IMR-90 (cell line): ENCODE data around the gene DNAJB7. TPM values are rescaled to one million over a fixed set of nuclear protein-coding genes. Genes with fewer than 3 reads are reported as not detected.

Experiments
- ATAC-seq: fragments of 200-7000 bp; cut with Tn5 transposase; 2 replicates; pipeline ENCODE4 v1.9.1; 2020; ENCODE audit warnings: low read depth, mild to moderate bottlenecking, moderate library complexity
- BruUV-seq: library from RNA; stranded (reverse); fragments of 400-500 nt; replicated peaks from 2 replicates; lab custom pipeline; 2021; lab: Mats Ljungman, UMichigan
- CTCF ChIA-PET: fragments of 300-600 bp; formaldehyde crosslinking; extraction: SDS; loops from one replicate; lab custom pipeline; 2021; ENCODE audit warnings: antibody characterized with exemption; lab: Yijun Ruan, JAX
- POLR2A ChIA-PET: fragments of 300-600 bp; sonication (Branson Sonifier 250); formaldehyde crosslinking; loops from one replicate; lab custom pipeline; 2022; ENCODE audit warnings: antibody characterized with exemption; ENCODE audit not compliant: unreplicated experiment; lab: Charles Lee
- DNase-seq: peaks from one replicate; pipeline ENCODE4 v3.0.0; 2013
- H2AFZ ChIP-seq: replicated peaks from 2 replicates; pipeline ENCODE3; 2013; ENCODE audit warnings: low read length, mild to moderate bottlenecking; ENCODE audit not compliant: poor library complexity
- H2AK5ac ChIP-seq: 2 replicates; pipeline ENCODE4 v1.6.1; 2013; ENCODE audit warnings: low read depth, low read length, inconsistent platforms
- H2AK9ac ChIP-seq: replicated peaks from 2 replicates; pipeline ENCODE3; 2013; ENCODE audit warnings: mild to moderate bottlenecking, low read depth, low read length, moderate library complexity; ENCODE audit not compliant: poor library complexity
- H2BK120ac ChIP-seq: 2 replicates; pipeline ENCODE4 v1.6.1; 2013; ENCODE audit warnings: low read depth, low read length, inconsistent platforms
- H2BK15ac ChIP-seq: 3 replicates; pipeline ENCODE4 v1.6.1; 2013; ENCODE audit warnings: low read depth, low read length, inconsistent platforms
- H2BK20ac ChIP-seq: 2 replicates; pipeline ENCODE4 v1.6.1; 2013; ENCODE audit warnings: low read depth, mild to moderate bottlenecking, inconsistent platforms, low read length, moderate library complexity
- H2BK5ac ChIP-seq: 2 replicates; pipeline ENCODE4 v1.6.1; 2013; ENCODE audit warnings: mild to moderate bottlenecking, low read depth, low read length, inconsistent platforms; ENCODE audit not compliant: poor library complexity, severe bottlenecking
- H3K14ac ChIP-seq: replicated peaks from 2 replicates; pipeline ENCODE4 v1.6.1; 2013; ENCODE audit warnings: low read depth, low read length, inconsistent platforms
- H3K18ac ChIP-seq: 2 replicates; pipeline ENCODE4 v1.6.1; 2013; ENCODE audit warnings: low read depth, low read length, control low read depth
- H3K23ac ChIP-seq: 2 replicates; pipeline ENCODE4 v1.6.1; 2013; ENCODE audit warnings: low read depth, low read length, inconsistent platforms
- H3K27ac ChIP-seq: 2 replicates; pipeline ENCODE4 v1.5.1; 2013; ENCODE audit warnings: mild to moderate bottlenecking, control low read depth, low read length; ENCODE audit not compliant: insufficient read depth
- H3K27me3 ChIP-seq: 2 replicates; pipeline ENCODE4 v1.6.1; 2013; ENCODE audit warnings: low read length; ENCODE audit not compliant: control insufficient read depth, insufficient read depth
- H3K36me3 ChIP-seq: 2 replicates; pipeline ENCODE4 v1.6.1; 2013; ENCODE audit warnings: low read length, mixed read lengths; ENCODE audit not compliant: control insufficient read depth, insufficient read depth
- H3K4ac ChIP-seq: 2 replicates; pipeline ENCODE4 v1.6.1; 2013; ENCODE audit warnings: low read depth, low read length, inconsistent platforms
- H3K4me1 ChIP-seq: 2 replicates; pipeline ENCODE4 v1.6.1; 2013; ENCODE audit warnings: low read length, mixed read lengths; ENCODE audit not compliant: control insufficient read depth, insufficient read depth
- H3K4me2 ChIP-seq: 2 replicates; pipeline ENCODE4 v1.6.1; 2013; ENCODE audit warnings: low read depth, mild to moderate bottlenecking, control low read depth, low read length, moderate library complexity
- H3K4me3 ChIP-seq: 2 replicates; pipeline ENCODE4 v1.5.1; 2013; ENCODE audit warnings: low read depth, mild to moderate bottlenecking, control low read depth, low read length, moderate library complexity; ENCODE audit not compliant: insufficient read depth
- H3K56ac ChIP-seq: 2 replicates; pipeline ENCODE4 v1.6.1; 2013; ENCODE audit warnings: low read length, inconsistent platforms; ENCODE audit not compliant: insufficient read depth; ENCODE audit errors: extremely low read depth
- H3K79me1 ChIP-seq, 2 experiments: 2 replicates each; pipeline ENCODE4 v1.6.1; 2013; ENCODE audit warnings: low read length in 2 of 2, inconsistent platforms in 1 of 2, low read depth in 1 of 2
- H3K9ac ChIP-seq: 2 replicates; pipeline ENCODE4 v1.6.1; 2013; ENCODE audit warnings: low read depth, low read length, control low read depth
- H3K9me1 ChIP-seq: 2 replicates; pipeline ENCODE4 v1.6.1; 2013; ENCODE audit warnings: low read length, inconsistent platforms; ENCODE audit not compliant: insufficient read depth
- H3K9me3 ChIP-seq: 2 replicates; pipeline ENCODE4 v1.6.1; 2013; ENCODE audit warnings: low read length; ENCODE audit not compliant: control insufficient read depth, insufficient read depth
- H4K20me1 ChIP-seq: 2 replicates; pipeline ENCODE4 v1.6.1; 2013; ENCODE audit warnings: low read length, inconsistent platforms; ENCODE audit not compliant: insufficient read depth
- H4K5ac ChIP-seq: 2 replicates; pipeline ENCODE4 v1.6.1; 2013; ENCODE audit warnings: mild to moderate bottlenecking, low read depth, low read length, control low read depth
- H4K8ac ChIP-seq, 2 experiments: 2 replicates each; pipeline ENCODE4 v1.6.1; 2013; ENCODE audit warnings: low read depth in 2 of 2, low read length in 2 of 2, control low read depth in 1 of 2, inconsistent platforms in 1 of 2
- H4K91ac ChIP-seq: 2 replicates; pipeline ENCODE4 v1.6.1; 2013; ENCODE audit warnings: low read depth, low read length, inconsistent platforms; ENCODE audit not compliant: insufficient read depth
- CEBPB ChIP-seq: IDR thresholded peaks from 2 replicates; pipeline ENCODE4 v1.6.1; 2012; ENCODE audit warnings: low read depth, low read length, improper control_type of control experiment
- CHD1 ChIP-seq: IDR thresholded peaks from 2 replicates; pipeline ENCODE4 v1.6.1; 2012; ENCODE audit warnings: low read depth, low read length, improper control_type of control experiment
- CTCF ChIP-seq: conservative IDR thresholded peaks from 2 replicates; pipeline ENCODE4 v1.5.1; 2012; ENCODE audit warnings: mild to moderate bottlenecking, low read depth, low read length, improper control_type of control experiment
- ELK1 ChIP-seq: fragments of 150-350 bp; IDR thresholded peaks from 2 replicates; pipeline ENCODE4 v1.6.1; 2016; ENCODE audit warnings: low read depth, mild to moderate bottlenecking, low read length, moderate library complexity, borderline replicate concordance
- FOS ChIP-seq: fragments of 150-350 bp; IDR thresholded peaks from 2 replicates; pipeline ENCODE4 v1.6.1; 2016; ENCODE audit warnings: low read depth, low read length
- MAZ ChIP-seq: IDR thresholded peaks from 2 replicates; pipeline ENCODE4 v1.6.1; 2012; ENCODE audit warnings: low read depth, mild to moderate bottlenecking, low read length, improper control_type of control experiment, moderate library complexity, borderline replicate concordance
- MXI1 ChIP-seq: IDR thresholded peaks from 2 replicates; pipeline ENCODE4 v1.6.1; 2012; ENCODE audit warnings: low read depth, mild to moderate bottlenecking, low read length, moderate library complexity, borderline replicate concordance
- NFE2L2 ChIP-seq: fragments of 150-350 bp; IDR thresholded peaks from 2 replicates; pipeline ENCODE4 v1.6.1; 2016; ENCODE audit warnings: low read depth, mild to moderate bottlenecking, low read length
- RAD21 ChIP-seq: IDR thresholded peaks from 2 replicates; pipeline ENCODE4 v1.6.1; 2012; ENCODE audit warnings: low read length, improper control_type of control experiment
- RFX5 ChIP-seq: IDR thresholded peaks from 2 replicates; pipeline ENCODE4 v1.8.0; 2012; ENCODE audit warnings: low read depth, mild to moderate bottlenecking, low read length, moderate library complexity
- SMC3 ChIP-seq: fragments of 150-350 bp; IDR thresholded peaks from 2 replicates; pipeline ENCODE4 v1.6.1; 2016; ENCODE audit warnings: low read depth, mild to moderate bottlenecking, antibody characterized with exemption, low read length, moderate library complexity
- USF2 ChIP-seq: fragments of 150-350 bp; IDR thresholded peaks from 2 replicates; pipeline ENCODE4 v1.6.1; 2017; ENCODE audit warnings: mild to moderate bottlenecking, antibody characterized with exemption, low read length, low read depth
- WGBS, 2 experiments: methylation state at CpG; one replicate each; pipeline versions ENCODE4 v1.1.5 to v1.1.7; 2013; ENCODE audit warnings: missing lambda C conversion rate in 2 of 2; ENCODE audit not compliant: insufficient read length in 1 of 2; ENCODE audit errors: extremely low coverage in 2 of 2; 5-methylcytosine and 5-hydroxymethylcytosine counted together
- dilution Hi-C: fragments of 300-500 bp; cut with HindIII; formaldehyde crosslinking; loops from one replicate; pipeline ENCODE4 v1.14.3; 2018; ENCODE audit warnings: low sequenced_read_pairs; ENCODE audit not compliant: unreplicated experiment
- in situ Hi-C: fragments of 300-500 bp; cut with MboI; formaldehyde crosslinking; loops from 3 replicates; pipeline ENCODE4 v1.14.3; 2019; ENCODE audit warnings: low sequenced_read_pairs, inconsistent platforms, mixed read lengths
- intact Hi-C: fragments of 100-400 bp; cut with micrococcal nuclease; formaldehyde crosslinking; loops from 2 replicates; pipeline ENCODE4 v1.10.0; 2022
- polyA plus RNA-seq, 3 experiments: library from polyadenylated mRNA; depleted of rRNA; stranded (reverse); fragments of >200 nt; gene quantifications; 2 replicates each; pipeline ENCODE4 v1.2.3, GENCODE V29; 2012; ENCODE audit warnings: low replicate concordance in 1 of 3
- total RNA-seq: library from RNA; depleted of rRNA; stranded (reverse); fragments of >200 nt; gene quantifications from 2 replicates; pipeline ENCODE4 v1.2.3, GENCODE V29; 2012

The DNAJB7 gene
- total and polyA plus RNA-seq, 2 of the 4 experiments (the other 2 are of a cell fraction): not detected

- DNase-seq (no peak), ATAC-seq (no peak)
- dilution Hi-C loops (no loop called here), intact Hi-C loops (no loop called here), in situ Hi-C loops (no loop called here)
- Histone ChIP-seq H3K27me3 (no peaks in the 10 kb centered on the region), H2BK20ac (no peak overlapping the region), H3K23ac (peak overlapping the region; percentile 90; the same call in 1 of the 2 replicates), H3K27ac (no peak overlapping the region), H3K4ac (peak overlapping the region; percentile 31; the same call in 1 of the 2 replicates), H3K4me1 (peaks cover 9% of the 10 kb centered on the region), H2BK15ac (no peak overlapping the region), H3K36me3 (peaks cover 1% of the 10 kb centered on the region; the same call in 1 of the 2 replicates), H4K8ac (peak overlapping the region; percentile 29 to 93; a peak in 2 of 4 replicates), H3K4me2 (peak overlapping the region; percentile 94), H2AK9ac (no peak overlapping the region), H4K20me1 (peaks cover 44% of the 10 kb centered on the region), H3K4me3 (peak overlapping the region; percentile 67), H3K56ac (no peak overlapping the region), H4K5ac (no peak overlapping the region), H3K14ac (peak overlapping the region; percentile 80), H3K9me3 (no peaks in the 10 kb centered on the region), H3K79me1 (peaks cover 2 to 37% of the 10 kb centered on the region in 2 experiments; a peak in 3 of 4 replicates), H4K91ac (no peak overlapping the region), H2AK5ac (no peak overlapping the region), H2AFZ (no peak overlapping the region), H2BK5ac (peak overlapping the region; percentile 21), H2BK120ac (no peak overlapping the region), H3K9me1 (0 out of 2 replicates have a peak, but pooled peaks cover 3% of the 10 kb centered on the region), H3K18ac (no peak overlapping the region), H3K9ac (peak overlapping the region; percentile 83)
- TF ChIP-seq MAZ (no peak), CHD1 (no peak), USF2 (no peak), RFX5 (no peak), RAD21 (no peak), MXI1 (no peak), CEBPB (no peak), SMC3 (no peak), FOS (no peak), ELK1 (no peak), CTCF (no peak), NFE2L2 (no peak)
- WGBS, 2 experiments: 67% methylated on average over 3 of the region's 20 CpGs; no CpG with 5 or more reads in 1 of the 2 experiments
- ChIA-PET CTCF (no interaction called here), POLR2A (no interaction called here)
- no TSS peak for BruUV-seq
Observed at GRCh38 chr22:40855071-40855978, 6.6 kb downstream of the DNAJB7 start.
